Lower lobe of right lung (tissue), 2 donors: ENCODE data around the gene TMEM169. TPM values are rescaled to one million over a fixed set of nuclear protein-coding genes. Genes with fewer than 3 reads are reported as not detected.

Source experiments
- ATAC-seq, 2 donors: fragments of 200-7000 bp; cut with Tn5 transposase; one replicate each; pipeline ENCODE4 v1.9.1; 2020 to 2022; ENCODE audit warnings: mild to moderate bottlenecking in 2 of 2, moderate library complexity in 2 of 2
- DNase-seq: peaks from one replicate; pipeline ENCODE4 v3.0.0-alpha.2; 2020
- H3K27ac ChIP-seq: fragments of 200-600 bp; one replicate; pipeline ENCODE4 v1.8.0; 2022
- H3K27me3 ChIP-seq: fragments of 200-600 bp; one replicate; pipeline ENCODE4 v1.8.0; 2022; ENCODE audit warnings: low read depth
- H3K36me3 ChIP-seq: fragments of 200-600 bp; one replicate; pipeline ENCODE4 v1.8.0; 2022; ENCODE audit warnings: mild to moderate bottlenecking
- H3K4me1 ChIP-seq: fragments of 200-600 bp; one replicate; pipeline ENCODE4 v1.8.0; 2022
- H3K4me3 ChIP-seq: fragments of 200-600 bp; one replicate; pipeline ENCODE4 v1.8.0; 2022; ENCODE audit warnings: mild to moderate bottlenecking
- H3K9me3 ChIP-seq: fragments of 200-600 bp; one replicate; pipeline ENCODE4 v1.8.0; 2022
- intact Hi-C: fragments of 100-400 bp; cut with DNase I; formaldehyde crosslinking; loops from one replicate; pipeline ENCODE4 v1.11.0; 2022
- total RNA-seq: library from RNA; stranded (reverse); fragmentation: NEBNext Ultra II Directional; extraction: Animal tissue kit (Norgen Biotek cat#: 25700); gene quantifications from one replicate; pipeline ENCODE4 v1.2.1, GENCODE V29; 2021
- TF ChIP-seq, protein P1 (sequence below): fragments of 200-600 bp; IDR thresholded peaks from one replicate; pipeline ENCODE4 v1.8.0; 2022; ENCODE audit warnings: antibody characterized with exemption, mild to moderate bottlenecking
- donor health status: DM: no; HTN: yes; CAD: no; lungs with severe emphysema.

The TMEM169 gene
- total RNA-seq, 1 donor from 2014 or later = 1.2 TPM

DNA sequence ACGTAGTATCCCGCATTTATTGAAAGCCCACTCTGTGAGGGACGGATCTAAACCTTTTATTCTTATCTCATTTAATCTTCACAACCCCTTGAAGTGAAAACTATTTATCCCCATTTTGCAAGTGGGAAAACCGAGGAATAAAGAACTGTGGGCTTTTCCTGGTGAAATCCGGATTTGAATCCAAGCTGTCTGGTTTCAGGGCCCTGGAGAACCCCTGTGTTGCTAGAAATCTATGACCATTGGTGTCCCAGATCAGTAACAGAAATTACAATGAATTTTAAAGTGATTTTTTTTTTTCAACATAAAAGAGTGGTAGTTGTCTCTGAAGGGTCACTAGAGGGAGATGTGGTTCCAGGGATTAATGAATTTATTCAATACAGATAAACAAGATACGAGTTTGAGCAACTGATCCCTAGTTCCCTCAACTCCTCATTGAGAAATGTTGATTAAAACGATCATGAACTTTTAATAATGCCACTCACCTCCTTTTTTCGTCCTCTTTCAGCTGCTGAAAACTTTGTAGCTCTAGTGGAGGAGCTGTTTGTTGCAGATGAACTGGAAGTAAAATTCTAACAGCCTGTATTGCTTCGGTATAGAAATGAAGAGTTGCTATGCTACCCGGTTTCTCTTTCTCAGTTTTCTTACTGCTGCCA, 28.4 kb downstream of the TMEM169 start:
- intact Hi-C loops = no loop called here
- ATAC-seq (peak in 1 of 2 donors; percentile 35), DNase-seq (no peak)
- Histone ChIP-seq H3K9me3 (no peaks in the 10 kb centered on the region), H3K4me3 (peak overlapping the region; percentile 91), H3K27me3 (no peaks in the 10 kb centered on the region), H3K36me3 (peaks cover 32% of the 10 kb centered on the region), H3K4me1 (peaks cover 37% of the 10 kb centered on the region), H3K27ac (peak overlapping the region; percentile 94)
- TF ChIP-seq, protein P1, sequence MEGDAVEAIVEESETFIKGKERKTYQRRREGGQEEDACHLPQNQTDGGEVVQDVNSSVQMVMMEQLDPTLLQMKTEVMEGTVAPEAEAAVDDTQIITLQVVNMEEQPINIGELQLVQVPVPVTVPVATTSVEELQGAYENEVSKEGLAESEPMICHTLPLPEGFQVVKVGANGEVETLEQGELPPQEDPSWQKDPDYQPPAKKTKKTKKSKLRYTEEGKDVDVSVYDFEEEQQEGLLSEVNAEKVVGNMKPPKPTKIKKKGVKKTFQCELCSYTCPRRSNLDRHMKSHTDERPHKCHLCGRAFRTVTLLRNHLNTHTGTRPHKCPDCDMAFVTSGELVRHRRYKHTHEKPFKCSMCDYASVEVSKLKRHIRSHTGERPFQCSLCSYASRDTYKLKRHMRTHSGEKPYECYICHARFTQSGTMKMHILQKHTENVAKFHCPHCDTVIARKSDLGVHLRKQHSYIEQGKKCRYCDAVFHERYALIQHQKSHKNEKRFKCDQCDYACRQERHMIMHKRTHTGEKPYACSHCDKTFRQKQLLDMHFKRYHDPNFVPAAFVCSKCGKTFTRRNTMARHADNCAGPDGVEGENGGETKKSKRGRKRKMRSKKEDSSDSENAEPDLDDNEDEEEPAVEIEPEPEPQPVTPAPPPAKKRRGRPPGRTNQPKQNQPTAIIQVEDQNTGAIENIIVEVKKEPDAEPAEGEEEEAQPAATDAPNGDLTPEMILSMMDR = peak; percentile 43

DNA sequence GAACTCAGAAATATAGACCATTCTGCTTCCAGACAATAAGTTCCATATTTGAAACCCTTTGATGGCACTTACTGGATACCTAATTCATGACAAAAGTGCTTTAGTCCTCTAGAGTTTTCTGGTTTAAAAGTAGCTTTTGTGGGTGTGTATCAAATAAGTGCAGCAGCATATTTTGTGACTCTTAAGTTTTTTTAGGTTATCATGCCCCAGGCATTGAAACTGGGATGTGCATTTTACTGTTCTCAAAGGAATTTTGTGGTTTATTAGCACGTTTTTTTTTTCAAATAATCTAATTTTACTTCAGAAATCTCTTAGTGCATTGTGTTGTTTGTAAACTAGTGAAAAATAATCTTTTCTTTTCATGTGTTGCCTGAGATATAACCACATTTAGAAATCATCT, 28.9 kb downstream of the TMEM169 start:
- peaks cover 32% of the 10 kb centered on the region for H3K36me3 ChIP-seq
- intact Hi-C loops = no loop called here
- ATAC-seq (no peak), DNase-seq (no peak)
- H3K9me3 ChIP-seq = no peaks in the 10 kb centered on the region
- peak overlapping the region; percentile 91 for H3K4me3 ChIP-seq
- no peaks in the 10 kb centered on the region for H3K27me3 ChIP-seq
- H3K4me1 ChIP-seq = peaks cover 41% of the 10 kb centered on the region
- TF ChIP-seq, protein P1 = no peak
- H3K27ac ChIP-seq = peak overlapping the region; percentile 94

DNA sequence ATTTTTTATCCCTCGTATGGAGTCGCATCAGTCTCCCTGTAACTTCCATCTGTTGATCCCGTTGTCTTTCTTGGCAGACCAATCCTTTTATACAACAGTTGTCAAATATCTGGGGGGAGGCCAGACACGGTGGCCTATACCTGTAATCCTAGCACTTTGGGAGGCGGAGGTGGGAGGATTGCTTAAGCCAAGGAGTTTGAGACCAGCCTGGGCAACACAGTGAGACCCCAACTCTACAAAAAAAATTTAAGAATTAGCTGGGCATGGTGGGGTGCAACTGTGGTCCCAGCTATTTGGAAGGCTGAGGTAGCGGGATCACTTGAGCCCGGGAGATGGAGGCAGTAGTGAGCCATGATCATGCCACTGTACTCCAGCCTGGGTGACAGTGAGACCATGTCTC, 29.4 kb downstream of the TMEM169 start:
- H3K27me3 ChIP-seq = no peaks in the 10 kb centered on the region
- TF ChIP-seq, protein P1 = no peak
- peaks cover 46% of the 10 kb centered on the region for H3K4me1 ChIP-seq
- no peak overlapping the region for H3K4me3 ChIP-seq
- ATAC-seq (no peak), DNase-seq (no peak)
- H3K36me3 ChIP-seq = peaks cover 34% of the 10 kb centered on the region
- intact Hi-C loops = no loop called here
- no peaks in the 10 kb centered on the region for H3K9me3 ChIP-seq
- no peak overlapping the region for H3K27ac ChIP-seq

DNA sequence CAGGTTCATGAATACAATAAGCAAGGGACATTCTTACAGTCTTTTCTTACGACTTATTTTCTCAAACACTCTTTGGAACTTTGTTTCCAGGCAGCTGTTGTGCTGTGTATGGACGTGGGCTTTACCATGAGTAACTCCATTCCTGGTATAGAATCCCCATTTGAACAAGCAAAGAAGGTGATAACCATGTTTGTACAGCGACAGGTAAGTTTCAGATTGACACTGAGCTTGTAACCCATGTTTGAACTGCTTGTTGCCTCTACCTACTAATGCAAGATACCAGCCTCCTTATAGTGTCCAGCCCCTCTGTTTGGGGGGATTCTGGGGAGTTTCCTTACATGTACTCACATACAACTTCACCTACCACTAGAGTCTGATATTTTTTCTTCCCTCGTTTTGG, 31.2 kb downstream of the TMEM169 start:
- no peaks in the 10 kb centered on the region for H3K27me3 ChIP-seq
- TF ChIP-seq, protein P1 = no peak
- no peak overlapping the region for H3K4me3 ChIP-seq
- DNase-seq (no peak), ATAC-seq (no peak)
- H3K36me3 ChIP-seq = peaks cover 52% of the 10 kb centered on the region
- no peaks in the 10 kb centered on the region for H3K9me3 ChIP-seq
- H3K4me1 ChIP-seq = peaks cover 46% of the 10 kb centered on the region
- H3K27ac ChIP-seq = no peak overlapping the region
- intact Hi-C loops = no loop called here

DNA sequence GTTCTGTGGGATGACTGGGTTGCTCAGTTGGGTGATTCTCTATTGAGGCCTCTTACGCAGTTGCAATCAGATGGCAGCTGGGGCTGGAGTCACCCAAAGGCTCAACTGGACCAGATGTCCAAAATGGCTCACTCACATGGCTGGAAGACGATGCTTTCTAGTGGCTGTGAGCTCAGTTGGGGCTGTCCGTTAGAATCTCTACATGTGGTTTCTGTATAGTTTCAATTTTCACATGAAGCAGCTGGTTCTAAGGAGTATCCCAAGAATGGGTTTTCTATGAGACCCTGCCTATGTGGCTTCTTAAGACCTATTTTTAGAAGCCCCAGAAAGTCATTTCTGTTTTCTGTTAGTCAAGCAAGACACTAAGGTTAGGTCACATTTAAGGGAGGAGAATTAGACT, 31.9 kb downstream of the TMEM169 start:
- TF ChIP-seq, protein P1 = no peak
- no peaks in the 10 kb centered on the region for H3K27me3 ChIP-seq
- H3K27ac ChIP-seq = no peak overlapping the region
- no peak overlapping the region for H3K4me3 ChIP-seq
- DNase-seq (no peak), ATAC-seq (no peak)
- H3K9me3 ChIP-seq = no peaks in the 10 kb centered on the region
- peaks cover 41% of the 10 kb centered on the region for H3K4me1 ChIP-seq
- intact Hi-C loops = no loop called here
- peaks cover 58% of the 10 kb centered on the region for H3K36me3 ChIP-seq

DNA sequence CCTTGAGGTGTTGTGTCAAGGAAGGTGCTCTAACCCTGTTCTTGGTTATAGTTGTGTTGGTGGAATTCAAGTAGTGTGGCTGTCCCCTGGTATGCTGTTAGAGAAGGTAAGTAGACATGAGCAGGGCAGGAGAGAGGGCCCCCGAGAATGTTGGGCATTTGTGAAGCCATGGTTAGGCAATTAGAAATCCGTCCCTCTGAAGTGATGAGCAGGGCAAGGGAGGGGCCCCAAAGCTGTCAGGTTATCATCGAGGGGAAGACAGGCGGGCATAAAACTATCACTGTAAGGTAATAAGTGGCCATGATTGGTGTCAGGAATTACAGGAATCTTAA, 32.6 kb downstream of the TMEM169 start:
- H3K27me3 ChIP-seq = no peaks in the 10 kb centered on the region
- intact Hi-C loops = no loop called here
- peaks cover 66% of the 10 kb centered on the region for H3K36me3 ChIP-seq
- no peak for ATAC-seq
- no peaks in the 10 kb centered on the region for H3K9me3 ChIP-seq
- H3K4me1 ChIP-seq = peaks cover 39% of the 10 kb centered on the region
- TF ChIP-seq, protein P1 = no peak
- H3K27ac ChIP-seq = no peak overlapping the region
- DNase-seq = no peak
- no peak overlapping the region for H3K4me3 ChIP-seq
